Activated CD8-positive, alpha-beta T cell treated with anti-CD3 and anti-CD28 coated beads, Interleukin-2, amount 10 ng/mL, durations not matched to agents 7 days and 5 days (primary cell): ENCODE data around the gene COL6A1. TPM values are rescaled to one million over a fixed set of nuclear protein-coding genes. Genes with fewer than 3 reads are reported as not detected.

Experiments
- ATAC-seq: fragments of 150-1000 bp; cut with Tn5 transposase; one replicate; pipeline ENCODE4 v1.10.0; 2021; ENCODE audit warnings: moderate library complexity
- CTCF ChIA-PET: fragments of 350-600 bp; sonication (Branson Sonifier 250); formaldehyde crosslinking; loops from one replicate; lab custom pipeline; 2021; ENCODE audit warnings: antibody characterized with exemption; lab: Charles Lee
- POLR2A ChIA-PET: fragments of 350-600 bp; sonication (Branson Sonifier 250); formaldehyde crosslinking; loops from one replicate; lab custom pipeline; 2021; ENCODE audit warnings: antibody characterized with exemption; lab: Charles Lee
- DNase-seq: peaks from one replicate; pipeline ENCODE4 v3.0.0-alpha.2; 2020
- H3K27ac Mint-ChIP-seq: one replicate; pipeline ENCODE4 v1.8.0; 2021; ENCODE audit warnings: mild to moderate bottlenecking, mixed read lengths
- H3K27me3 Mint-ChIP-seq: one replicate; pipeline ENCODE4 v1.8.0; 2021; ENCODE audit warnings: low read depth, mixed read lengths
- H3K36me3 Mint-ChIP-seq: one replicate; pipeline ENCODE4 v1.8.0; 2021; ENCODE audit warnings: low read depth, mixed read lengths
- H3K4me1 Mint-ChIP-seq: one replicate; pipeline ENCODE4 v1.8.0; 2021; ENCODE audit warnings: low read depth, mixed read lengths
- H3K4me3 Mint-ChIP-seq: one replicate; pipeline ENCODE4 v1.8.0; 2021; ENCODE audit warnings: mild to moderate bottlenecking, mixed read lengths
- H3K9me3 Mint-ChIP-seq: one replicate; pipeline ENCODE4 v1.8.0; 2022; ENCODE audit warnings: mixed read lengths; ENCODE audit not compliant: insufficient read depth
- total RNA-seq, 2 experiments: library from RNA; stranded (reverse); gene quantifications; one replicate each; pipeline ENCODE4 v1.2.3, GENCODE V29; 2021

The COL6A1 gene
- total RNA-seq, 2 experiments from 2014 or later: 0.26 to 0.42 TPM

- no peaks in the 10 kb centered on the region for H3K36me3 Mint-ChIP-seq
- CTCF ChIA-PET: no interaction called here
- no peaks in the 10 kb centered on the region for H3K9me3 Mint-ChIP-seq
- DNase-seq (no peak), ATAC-seq (no peak)
- POLR2A ChIA-PET: no interaction called here
- H3K27me3 Mint-ChIP-seq: no peaks in the 10 kb centered on the region
- no peak overlapping the region for H3K4me3 Mint-ChIP-seq
- no peaks in the 10 kb centered on the region for H3K4me1 Mint-ChIP-seq
- no peak overlapping the region for H3K27ac Mint-ChIP-seq
Observed at GRCh38 chr21:45940621-45941337, 40.8 kb upstream of the COL6A1 start.

- no peak for ATAC-seq
- CTCF ChIA-PET: no interaction called here
- POLR2A ChIA-PET: no interaction called here
Observed at GRCh38 chr21:45941338-45941710, 40.2 kb upstream of the COL6A1 start.

GRCh38 chr21:45941717-45942546, 39.6 kb upstream of the COL6A1 start:
- no peaks in the 10 kb centered on the region for H3K9me3 Mint-ChIP-seq
- no peak overlapping the region for H3K4me3 Mint-ChIP-seq
- ATAC-seq (no peak), DNase-seq (no peak)
- H3K4me1 Mint-ChIP-seq: no peaks in the 10 kb centered on the region
- H3K27me3 Mint-ChIP-seq: no peaks in the 10 kb centered on the region
- no peak overlapping the region for H3K27ac Mint-ChIP-seq
- POLR2A ChIA-PET: no interaction called here
- H3K36me3 Mint-ChIP-seq: no peaks in the 10 kb centered on the region
- CTCF ChIA-PET: no interaction called here

More at GRCh38 chr21:45941338-45941710, 40.2 kb upstream of the COL6A1 start:
- H3K9me3 Mint-ChIP-seq: no peaks in the 10 kb centered on the region
- no peak for DNase-seq
- H3K4me3 Mint-ChIP-seq: no peak overlapping the region
- H3K36me3 Mint-ChIP-seq: no peaks in the 10 kb centered on the region
- no peak overlapping the region for H3K27ac Mint-ChIP-seq
- H3K27me3 Mint-ChIP-seq: no peaks in the 10 kb centered on the region
- no peaks in the 10 kb centered on the region for H3K4me1 Mint-ChIP-seq

GRCh38 chr21:45942755-45943629, 38.6 kb upstream of the COL6A1 start:
- POLR2A ChIA-PET: no interaction called here
- H3K36me3 Mint-ChIP-seq: no peaks in the 10 kb centered on the region
- no peak overlapping the region for H3K4me3 Mint-ChIP-seq
- CTCF ChIA-PET: no interaction called here
- no peaks in the 10 kb centered on the region for H3K4me1 Mint-ChIP-seq
- H3K27me3 Mint-ChIP-seq: no peaks in the 10 kb centered on the region
- H3K9me3 Mint-ChIP-seq: no peaks in the 10 kb centered on the region
- no peak for DNase-seq
- H3K27ac Mint-ChIP-seq: no peak overlapping the region
- no peak for ATAC-seq

- no peak overlapping the region for H3K27ac Mint-ChIP-seq
- POLR2A ChIA-PET: no interaction called here
- no peaks in the 10 kb centered on the region for H3K36me3 Mint-ChIP-seq
- ATAC-seq: no peak
- H3K4me3 Mint-ChIP-seq: no peak overlapping the region
- H3K27me3 Mint-ChIP-seq: no peaks in the 10 kb centered on the region
- H3K9me3 Mint-ChIP-seq: no peaks in the 10 kb centered on the region
- no peaks in the 10 kb centered on the region for H3K4me1 Mint-ChIP-seq
- CTCF ChIA-PET: no interaction called here
- no peak for DNase-seq
Observed at GRCh38 chr21:45943630-45944540, 37.7 kb upstream of the COL6A1 start.

GRCh38 chr21:45944601-45945000, 37.0 kb upstream of the COL6A1 start:
- ChIA-PET POLR2A (interaction anchor here (0.7 kb wide), 1 partner anchor 7 kb away, joined by 3 read pairs; no protein-coding TSS in a partner anchor), CTCF (no interaction called here)
- no peaks in the 10 kb centered on the region for H3K36me3 Mint-ChIP-seq
- DNase-seq (no peak), ATAC-seq (no peak)
- no peak overlapping the region for H3K4me3 Mint-ChIP-seq
- no peaks in the 10 kb centered on the region for H3K9me3 Mint-ChIP-seq
- H3K27ac Mint-ChIP-seq: no peak overlapping the region
- no peaks in the 10 kb centered on the region for H3K27me3 Mint-ChIP-seq
- H3K4me1 Mint-ChIP-seq: no peaks in the 10 kb centered on the region

DNA sequence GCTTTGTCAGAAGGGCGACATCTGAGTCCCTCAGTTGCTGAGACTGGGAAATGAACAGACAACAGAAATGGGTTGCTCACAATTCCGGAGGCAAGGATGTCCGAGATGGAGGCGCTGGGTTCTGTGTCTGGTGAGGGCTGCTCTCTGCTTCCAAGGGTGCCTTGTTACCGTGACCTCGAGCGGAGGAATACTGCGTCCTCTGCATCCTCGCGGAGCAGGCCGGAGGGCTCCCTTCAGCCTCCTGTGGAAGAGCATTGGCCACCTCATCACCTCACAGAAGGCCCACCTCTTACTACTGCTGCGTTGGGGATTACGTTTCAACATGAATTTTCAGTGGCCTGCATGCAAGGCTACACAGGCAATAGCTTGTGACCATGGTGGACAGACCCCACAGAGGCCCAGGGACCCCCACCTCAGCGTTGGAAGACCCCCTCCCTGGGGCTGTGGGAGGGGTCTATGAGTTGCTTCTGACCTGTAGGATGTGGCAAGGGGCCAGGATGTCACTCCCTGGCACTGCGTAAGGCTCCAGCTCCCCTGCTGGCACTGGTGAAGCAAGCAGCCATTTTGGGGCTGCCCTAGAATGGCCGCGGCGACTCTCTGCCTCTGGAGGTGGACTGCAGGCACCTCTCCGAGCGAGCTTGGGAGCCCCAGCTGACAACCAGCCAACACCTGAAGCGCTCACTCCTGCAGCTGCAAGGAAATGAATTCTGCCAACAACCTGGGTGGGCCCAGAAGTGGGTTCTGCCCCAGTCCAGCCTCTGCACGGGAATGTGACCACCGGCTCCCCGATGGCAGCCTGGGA, 36.3 kb upstream of the COL6A1 start:
- ChIA-PET POLR2A (interaction anchor here (0.7 kb wide), 1 partner anchor 8 kb away, joined by 3 read pairs; no protein-coding TSS in a partner anchor), CTCF (interaction anchor here (0.5 kb wide), 1 partner anchor 208 kb away, joined by 3 read pairs; no protein-coding TSS in a partner anchor)
- Mint-ChIP-seq H3K27ac (no peak overlapping the region), H3K4me3 (no peak overlapping the region), H3K4me1 (no peaks in the 10 kb centered on the region), H3K36me3 (no peaks in the 10 kb centered on the region), H3K27me3 (no peaks in the 10 kb centered on the region), H3K9me3 (no peaks in the 10 kb centered on the region)
- ATAC-seq (no peak), DNase-seq (no peak)

GRCh38 chr21:45945868-45946210, 35.7 kb upstream of the COL6A1 start:
- no peak overlapping the region for H3K27ac Mint-ChIP-seq
- H3K27me3 Mint-ChIP-seq: no peaks in the 10 kb centered on the region
- H3K4me1 Mint-ChIP-seq: no peaks in the 10 kb centered on the region
- H3K4me3 Mint-ChIP-seq: no peak overlapping the region
- no peaks in the 10 kb centered on the region for H3K36me3 Mint-ChIP-seq
- no peak for DNase-seq
- no peaks in the 10 kb centered on the region for H3K9me3 Mint-ChIP-seq
- ATAC-seq: no peak
- CTCF ChIA-PET: interaction anchor here (0.5 kb wide), 1 partner anchor 208 kb away, joined by 3 read pairs; no protein-coding TSS in a partner anchor
- POLR2A ChIA-PET: no interaction called here

GRCh38 chr21:45947296-45947695, 34.3 kb upstream of the COL6A1 start:
- H3K27ac Mint-ChIP-seq: no peak overlapping the region
- H3K4me1 Mint-ChIP-seq: no peaks in the 10 kb centered on the region
- H3K36me3 Mint-ChIP-seq: no peaks in the 10 kb centered on the region
- POLR2A ChIA-PET: no interaction called here
- no peak for ATAC-seq
- CTCF ChIA-PET: no interaction called here
- no peak for DNase-seq
- H3K9me3 Mint-ChIP-seq: no peaks in the 10 kb centered on the region
- no peaks in the 10 kb centered on the region for H3K27me3 Mint-ChIP-seq
- H3K4me3 Mint-ChIP-seq: no peak overlapping the region

DNA sequence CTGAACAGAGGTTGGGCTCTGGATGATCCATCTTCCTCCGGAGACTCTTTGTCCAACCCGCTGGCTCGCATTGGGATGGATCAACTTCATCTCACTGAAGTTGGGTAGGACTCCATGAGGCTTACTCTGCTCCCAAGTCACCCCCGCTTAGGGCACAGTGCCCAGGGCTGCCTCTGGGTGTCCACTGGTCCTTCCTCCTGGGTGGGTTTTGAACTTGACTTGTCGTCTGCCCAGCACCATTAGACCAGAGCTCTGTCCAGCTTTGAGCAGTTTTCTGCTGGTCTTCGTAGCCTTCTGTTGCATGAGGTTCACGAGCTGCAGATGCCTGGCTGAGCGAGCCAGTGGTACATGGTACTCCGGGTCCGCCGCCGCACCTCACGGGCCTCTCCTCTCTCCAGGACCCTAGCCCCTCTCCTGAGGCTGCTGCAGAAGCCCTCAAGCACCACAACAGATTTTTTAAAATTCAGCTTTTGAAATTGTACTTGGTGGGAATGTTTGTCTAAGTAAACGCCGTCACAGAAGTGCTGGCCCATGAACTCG, 33.8 kb upstream of the COL6A1 start:
- H3K36me3 Mint-ChIP-seq: no peaks in the 10 kb centered on the region
- no peak overlapping the region for H3K4me3 Mint-ChIP-seq
- H3K27ac Mint-ChIP-seq: no peak overlapping the region
- ChIA-PET POLR2A (no interaction called here), CTCF (no interaction called here)
- ATAC-seq: no peak
- no peaks in the 10 kb centered on the region for H3K27me3 Mint-ChIP-seq
- no peak for DNase-seq
- no peaks in the 10 kb centered on the region for H3K9me3 Mint-ChIP-seq
- no peaks in the 10 kb centered on the region for H3K4me1 Mint-ChIP-seq
